HepG2 (cell line): ENCODE measurements around the gene CDH22. TPM values are rescaled to one million over a fixed set of nuclear protein-coding genes. Genes with fewer than 3 reads are reported as not detected.

ENCODE experiments used
- ATAC-seq: fragments of 200-7000 bp; cut with Tn5 transposase; 3 replicates; pipeline ENCODE4 v1.9.1; 2020; ENCODE audit warnings: mild to moderate bottlenecking, moderate library complexity
- BruUV-seq: library from RNA; stranded (reverse); fragments of 400-500 nt; replicated peaks from 2 replicates; lab custom pipeline; 2021; lab: Mats Ljungman, UMichigan
- CTCF ChIA-PET: fragments of 300-600 bp; formaldehyde crosslinking; extraction: SDS; loops from one replicate; lab custom pipeline; 2021; ENCODE audit warnings: low total read pairs, inconsistent platforms, low intra/inter-chr PET ratio; lab: Yijun Ruan, JAX
- POLR2A ChIA-PET: fragments of 350-600 bp; sonication (Branson Sonifier 250); formaldehyde crosslinking; loops from one replicate; lab custom pipeline; 2020; ENCODE audit warnings: antibody characterized with exemption, inconsistent platforms; lab: Yijun Ruan, JAX
- DNase-seq: peaks from one replicate; pipeline ENCODE4 v3.0.0-alpha.2; 2015; ENCODE audit warnings: low spot score
- FAIRE-seq: peaks from 3 replicates; lab custom pipeline; 2011; peaks lifted over from hg19 to GRCh38; lab: Jason Lieb, UNC
- H2AFZ ChIP-seq: one replicate; pipeline ENCODE4 v1.6.1; 2011; ENCODE audit warnings: low read length, inconsistent platforms
- H3K27ac ChIP-seq: fragments of 300-600 bp; 3 replicates; pipeline ENCODE4 v1.8.0; 2011; ENCODE audit warnings: mixed run types, mild to moderate bottlenecking, mixed read lengths, low read length, inconsistent platforms; ENCODE audit not compliant: insufficient read depth; ENCODE audit errors: extremely low read length
- H3K27me3 ChIP-seq, 2 experiments: fragments of 200-600 bp in 1 of 2; 2 replicates in 1 of 2; 3 replicates in 1 of 2; pipeline versions ENCODE4 v1.6.0 to v1.8.0; 2011; ENCODE audit warnings: low read length in 2 of 2, mild to moderate bottlenecking in 2 of 2, moderate library complexity in 2 of 2, inconsistent platforms in 1 of 2; ENCODE audit not compliant: insufficient read depth in 2 of 2, control insufficient read depth in 1 of 2
- H3K36me3 ChIP-seq, 2 experiments: fragments of 200-600 bp in 1 of 2; replicated peaks in 1 of 2; 2 replicates in 1 of 2; 3 replicates in 1 of 2; pipeline versions ENCODE4 v1.5.1 to v1.8.0; 2011; ENCODE audit warnings: low read length in 2 of 2, inconsistent platforms in 1 of 2; ENCODE audit not compliant: insufficient read depth in 2 of 2, control insufficient read depth in 1 of 2
- H3K4me1 ChIP-seq: 2 replicates; pipeline ENCODE4 v1.5.1; 2012; ENCODE audit warnings: low read length, inconsistent platforms; ENCODE audit not compliant: insufficient read depth
- H3K4me2 ChIP-seq: 2 replicates; pipeline ENCODE4 v1.6.0; 2011; ENCODE audit warnings: low read depth, low read length, inconsistent platforms
- H3K4me3 ChIP-seq, 3 experiments: fragments of 200-600 bp in 1 of 3; sonication (generic), shearing (Covaris generic) in 1 of 3; replicated peaks in 1 of 3; 2 replicates each; pipeline ENCODE4 v1.5.1; 2011 to 2016; ENCODE audit warnings: low read length in 3 of 3, inconsistent platforms in 2 of 3, low read depth in 2 of 3, mild to moderate bottlenecking in 2 of 3, control low read depth in 1 of 3, mixed read lengths in 1 of 3; ENCODE audit not compliant: insufficient read depth in 1 of 3
- H3K79me2 ChIP-seq: one replicate; pipeline ENCODE4 v1.6.1; 2011; ENCODE audit warnings: low read length, inconsistent platforms; ENCODE audit not compliant: insufficient read depth
- H3K9ac ChIP-seq: 2 replicates; pipeline ENCODE4 v1.6.0; 2011; ENCODE audit warnings: mild to moderate bottlenecking, low read depth, low read length, inconsistent platforms; ENCODE audit not compliant: insufficient read depth
- H3K9me3 ChIP-seq: 2 replicates; pipeline ENCODE4 v1.5.1; 2012; ENCODE audit warnings: mild to moderate bottlenecking, low read length
- H4K20me1 ChIP-seq: 2 replicates; pipeline ENCODE4 v1.6.0; 2011; ENCODE audit warnings: inconsistent platforms, mild to moderate bottlenecking, low read length, moderate library complexity; ENCODE audit not compliant: insufficient read depth
- SIX1 ChIP-seq: sonication (generic); formaldehyde crosslinking; IDR thresholded peaks from 2 replicates; pipeline ENCODE4 v1.4.0; 2020; ENCODE audit warnings: missing genetic modification reagents, borderline replicate concordance
- SYNCRIP ChIP-seq: fragments of 200-400 bp; formaldehyde crosslinking; IDR thresholded peaks from 2 replicates; pipeline ENCODE4 v1.6.1; 2018; ENCODE audit warnings: mild to moderate bottlenecking, low read depth, low read length; ENCODE audit not compliant: insufficient read depth
- ZFP36 ChIP-seq: fragments of 150-350 bp; IDR thresholded peaks from 2 replicates; pipeline ENCODE4 v1.6.1; 2018; ENCODE audit warnings: borderline replicate concordance, low read length, low read depth; ENCODE audit not compliant: partially characterized antibody
- ZNF777 ChIP-seq: sonication (generic); formaldehyde crosslinking; IDR thresholded peaks from 2 replicates; pipeline ENCODE4 v1.4.0; 2020; ENCODE audit warnings: missing genetic modification reagents
- WGBS: methylation state at CpG from one replicate; pipeline ENCODE4 v1.1.6; 2017; ENCODE audit warnings: low lambda C conversion rate; 5-methylcytosine and 5-hydroxymethylcytosine counted together
- in situ Hi-C: cut with HindIII; loops from 2 replicates; pipeline ENCODE4 v1.10.0; 2017; ENCODE audit warnings: low pct_unique_long_range_greater_than_20kb; ENCODE audit not compliant: extremely low pct_ligation_motif_present
- intact Hi-C: fragments of 100-400 bp; cut with micrococcal nuclease; formaldehyde crosslinking; loops from one replicate; pipeline ENCODE4 v1.10.0; 2022; ENCODE audit not compliant: unreplicated experiment
- polyA plus RNA-seq, 8 experiments: library from polyadenylated mRNA; depleted of rRNA in 3 of 8; stranded (reverse) in 7 of 8; unstranded in 1 of 8; fragments of >200 nt; fragmentation: Illumina TruSeq in 4 of 8; extraction: Trizol in 4 of 8; gene quantifications; 2 replicates each; pipeline versions ENCODE4 v1.2.1 to v1.2.3, GENCODE V29; 2011 to 2016; ENCODE audit warnings: low read depth in 4 of 8, missing spikeins in 1 of 8, mixed read lengths in 1 of 8; ENCODE audit not compliant: insufficient read depth in 1 of 8
- total RNA-seq, 5 experiments: library from RNA; depleted of rRNA; stranded (reverse); fragments of >200 nt; fragmentation: Illumina TruSeq; extraction: Trizol; gene quantifications; 2 replicates each; pipeline ENCODE4 v1.2.3, GENCODE V29; 2016; ENCODE audit warnings: low read depth in 1 of 5
- TF ChIP-seq, protein P1 (sequence below), 2 experiments: IDR thresholded peaks; 2 replicates each; pipeline ENCODE4 v1.6.1; 2011 to 2012; ENCODE audit warnings: low read length in 2 of 2, borderline replicate concordance in 1 of 2, low read depth in 1 of 2, mild to moderate bottlenecking in 1 of 2, moderate library complexity in 1 of 2

The CDH22 gene
- total and polyA plus RNA-seq, 2 of the 13 experiments (the other 11 are each of a cell fraction or from before 2014, with no cell fraction given), result not detected

DNA sequence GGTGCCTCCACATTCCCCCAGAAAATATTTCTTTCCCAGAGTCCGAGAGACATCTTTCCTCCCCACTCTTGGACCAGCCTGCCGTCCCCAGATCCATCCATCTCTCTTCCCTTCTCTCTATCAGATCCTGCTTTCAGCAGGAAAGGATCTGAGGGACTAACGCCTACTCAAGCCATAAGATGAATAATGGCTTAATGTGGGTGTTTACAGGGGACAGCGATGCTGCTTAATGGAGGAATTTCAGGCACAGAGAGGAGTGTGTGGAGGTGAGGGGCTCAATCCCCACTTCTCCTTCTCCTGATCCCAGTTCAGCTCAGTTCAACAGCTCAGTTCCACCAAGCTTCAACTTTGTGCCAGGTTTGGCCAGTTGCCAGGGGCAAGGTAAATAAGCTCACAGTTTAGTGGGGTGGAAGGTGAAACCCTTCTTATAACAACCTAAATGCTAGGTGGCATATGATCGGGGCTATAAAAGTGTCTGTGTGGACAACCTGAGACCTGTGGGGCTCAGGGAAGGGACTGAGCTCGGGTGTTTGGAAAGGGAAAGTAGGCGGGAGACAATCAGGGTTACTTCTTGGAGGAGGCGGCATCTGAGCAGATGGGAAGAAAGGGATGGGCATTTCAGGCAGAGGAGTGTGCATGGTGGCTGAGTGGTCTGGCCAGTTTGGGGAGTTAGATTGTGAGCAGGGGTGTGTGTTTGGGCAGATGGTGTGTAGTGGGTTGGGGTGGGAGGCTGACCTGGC lies 55.8 kb downstream of the CDH22 start:
- ChIA-PET POLR2A (no interaction called here), CTCF (no interaction called here)
- intact Hi-C loops, result no loop called here
- no peaks in the 10 kb centered on the region for H3K79me2 ChIP-seq
- in situ Hi-C loops, result no loop called here
- no TSS peak for BruUV-seq
- H3K4me3 ChIP-seq, result no peak overlapping the region
- H4K20me1 ChIP-seq, result no peaks in the 10 kb centered on the region
- peaks cover 12 to 65% of the 10 kb centered on the region in 2 experiments for H3K27me3 ChIP-seq
- H3K9me3 ChIP-seq, result no peaks in the 10 kb centered on the region
- no peak overlapping the region for H3K9ac ChIP-seq
- DNase-seq, result no peak
- TF ChIP-seq SYNCRIP (no peak), ZFP36 (peak; percentile 25)
- H3K4me1 ChIP-seq, result no peaks in the 10 kb centered on the region
- no peaks in the 10 kb centered on the region for H3K36me3 ChIP-seq
- WGBS, result 20% methylated on average over 8 of the region's 8 CpGs
- no peak for ATAC-seq
- no peak for FAIRE-seq
- H2AFZ ChIP-seq, result no peak overlapping the region
- H3K27ac ChIP-seq, result no peak overlapping the region
- H3K4me2 ChIP-seq, result no peak overlapping the region

DNA sequence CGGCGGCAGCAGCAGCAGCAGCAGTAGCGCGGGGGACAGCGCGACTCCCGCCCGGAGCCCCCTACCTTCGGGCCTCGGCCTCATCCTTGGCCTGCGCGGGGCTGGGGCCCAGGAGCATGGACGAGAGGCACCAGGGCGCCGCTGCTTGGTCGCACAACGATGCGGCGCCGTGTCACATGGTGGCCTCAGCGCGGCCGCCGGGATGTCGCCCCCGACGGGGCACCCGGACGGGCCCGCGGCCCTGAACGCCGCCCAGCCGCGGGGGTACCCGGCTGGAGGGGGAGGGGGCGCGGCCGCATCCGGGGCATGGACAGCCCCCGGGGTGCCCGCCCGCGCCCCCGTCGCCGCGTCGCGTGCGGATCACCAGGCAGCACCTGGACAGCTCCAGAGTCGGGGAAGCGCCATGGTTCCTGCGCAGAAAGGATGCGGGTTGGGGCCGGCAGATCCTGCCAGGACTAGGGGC lies 57.1 kb downstream of the CDH22 start:
- Histone ChIP-seq H3K27ac (no peak overlapping the region), H3K9me3 (no peaks in the 10 kb centered on the region)
- TF ChIP-seq, protein P1, sequence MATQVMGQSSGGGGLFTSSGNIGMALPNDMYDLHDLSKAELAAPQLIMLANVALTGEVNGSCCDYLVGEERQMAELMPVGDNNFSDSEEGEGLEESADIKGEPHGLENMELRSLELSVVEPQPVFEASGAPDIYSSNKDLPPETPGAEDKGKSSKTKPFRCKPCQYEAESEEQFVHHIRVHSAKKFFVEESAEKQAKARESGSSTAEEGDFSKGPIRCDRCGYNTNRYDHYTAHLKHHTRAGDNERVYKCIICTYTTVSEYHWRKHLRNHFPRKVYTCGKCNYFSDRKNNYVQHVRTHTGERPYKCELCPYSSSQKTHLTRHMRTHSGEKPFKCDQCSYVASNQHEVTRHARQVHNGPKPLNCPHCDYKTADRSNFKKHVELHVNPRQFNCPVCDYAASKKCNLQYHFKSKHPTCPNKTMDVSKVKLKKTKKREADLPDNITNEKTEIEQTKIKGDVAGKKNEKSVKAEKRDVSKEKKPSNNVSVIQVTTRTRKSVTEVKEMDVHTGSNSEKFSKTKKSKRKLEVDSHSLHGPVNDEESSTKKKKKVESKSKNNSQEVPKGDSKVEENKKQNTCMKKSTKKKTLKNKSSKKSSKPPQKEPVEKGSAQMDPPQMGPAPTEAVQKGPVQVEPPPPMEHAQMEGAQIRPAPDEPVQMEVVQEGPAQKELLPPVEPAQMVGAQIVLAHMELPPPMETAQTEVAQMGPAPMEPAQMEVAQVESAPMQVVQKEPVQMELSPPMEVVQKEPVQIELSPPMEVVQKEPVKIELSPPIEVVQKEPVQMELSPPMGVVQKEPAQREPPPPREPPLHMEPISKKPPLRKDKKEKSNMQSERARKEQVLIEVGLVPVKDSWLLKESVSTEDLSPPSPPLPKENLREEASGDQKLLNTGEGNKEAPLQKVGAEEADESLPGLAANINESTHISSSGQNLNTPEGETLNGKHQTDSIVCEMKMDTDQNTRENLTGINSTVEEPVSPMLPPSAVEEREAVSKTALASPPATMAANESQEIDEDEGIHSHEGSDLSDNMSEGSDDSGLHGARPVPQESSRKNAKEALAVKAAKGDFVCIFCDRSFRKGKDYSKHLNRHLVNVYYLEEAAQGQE (IDR thresholded peaks at IDR 0.05; ENCODE audit: borderline replicate concordance in 1 of 2, low read depth in 1 of 2, low read length in 2 of 2), result peak; percentile 33 to 79
- no peak for TF ChIP-seq SIX1 (CRISPR knock-in tag)
- 0 out of 2 replicates have a peak, but pooled peaks have one; percentile 49 for TF ChIP-seq ZNF777 (CRISPR knock-in tag)
- TF ChIP-seq, all 625 proteins: peak for 2
- no peak overlapping the region for H3K9ac ChIP-seq
- ATAC-seq, result no peak
- POLR2A ChIA-PET, result no interaction called here
- no peaks in the 10 kb centered on the region for H3K79me2 ChIP-seq
- no peak for DNase-seq
- FAIRE-seq, result no peak
- CTCF ChIA-PET, result no interaction called here
- H3K36me3 ChIP-seq, result no peaks in the 10 kb centered on the region
- intact Hi-C loops, result no loop called here
- no peak overlapping the region for H3K4me3 ChIP-seq
- no peaks in the 10 kb centered on the region for H3K4me1 ChIP-seq
- peaks cover 14 to 78% of the 10 kb centered on the region in 2 experiments for H3K27me3 ChIP-seq
- in situ Hi-C loops, result no loop called here
- no peak overlapping the region for H3K4me2 ChIP-seq
- H2AFZ ChIP-seq, result no peak overlapping the region
- no TSS peak for BruUV-seq
- H4K20me1 ChIP-seq, result no peaks in the 10 kb centered on the region
- 23% methylated on average over 29 of the region's 56 CpGs for WGBS
